Endothelial cell of umbilical vein (primary cell): ENCODE measurements around the gene ZNF384. TPM values are rescaled to one million over a fixed set of nuclear protein-coding genes. Genes with fewer than 3 reads are reported as not detected.

ENCODE experiments used
- BruUV-seq: library from RNA; stranded (reverse); fragments of 400-500 nt; replicated peaks from 2 replicates; lab custom pipeline; 2021; lab: Mats Ljungman, UMichigan
- CTCF ChIA-PET: fragments of 300-600, 350-600 bp; sonication (Branson Sonifier 250); formaldehyde crosslinking; loops from one replicate; lab custom pipeline; 2021; ENCODE audit warnings: antibody characterized with exemption, inconsistent platforms; lab: Charles Lee
- POLR2A ChIA-PET: fragments of 300-600, 350-600 bp; sonication (Branson Sonifier 250); formaldehyde crosslinking; loops from one replicate; lab custom pipeline; 2021; ENCODE audit warnings: antibody characterized with exemption, inconsistent platforms; lab: Charles Lee
- DNase-seq: peaks from one replicate; pipeline ENCODE4 v3.0.0-alpha.2; 2011; ENCODE audit warnings: low read depth, low spot score
- FAIRE-seq: peaks from 2 replicates; lab custom pipeline; 2011; peaks lifted over from hg19 to GRCh38; lab: Jason Lieb, UNC
- H2AFZ ChIP-seq: 2 replicates; pipeline ENCODE4 v1.6.0; 2012; ENCODE audit warnings: low read depth, low read length, control low read depth, inconsistent platforms
- H3K27ac ChIP-seq: 2 replicates; pipeline ENCODE4 v1.5.1; 2011; ENCODE audit warnings: low read depth, mild to moderate bottlenecking, control low read depth, low read length, moderate library complexity; ENCODE audit not compliant: insufficient read depth
- H3K27me3 ChIP-seq, 2 experiments: 2 replicates each; pipeline versions ENCODE4 v1.6.0 to v1.6.1; 2011; ENCODE audit warnings: low read length in 2 of 2, mixed read lengths in 1 of 2; ENCODE audit not compliant: control insufficient read depth in 2 of 2, insufficient read depth in 2 of 2
- H3K36me3 ChIP-seq, 2 experiments: 2 replicates in 1 of 2; 3 replicates in 1 of 2; pipeline ENCODE4 v1.5.1; 2011; ENCODE audit warnings: low read length in 2 of 2, mild to moderate bottlenecking in 1 of 2, moderate library complexity in 1 of 2; ENCODE audit not compliant: control insufficient read depth in 2 of 2, insufficient read depth in 2 of 2; ENCODE audit errors: extremely low read depth in 1 of 2
- H3K4me1 ChIP-seq: 3 replicates; pipeline ENCODE4 v1.5.1; 2011; ENCODE audit warnings: mild to moderate bottlenecking, low read length; ENCODE audit not compliant: control insufficient read depth, insufficient read depth; ENCODE audit errors: extremely low read depth
- H3K4me2 ChIP-seq: 2 replicates; pipeline ENCODE4 v1.6.1; 2011; ENCODE audit warnings: low read length, control low read depth, mixed read lengths; ENCODE audit not compliant: insufficient read depth
- H3K4me3 ChIP-seq, 3 experiments: fragments of 200-600 bp in 1 of 3; sonication (generic), shearing (Covaris generic) in 1 of 3; replicated peaks in 1 of 3; 2 replicates each; pipeline ENCODE4 v1.5.1; 2011 to 2016; ENCODE audit warnings: control low read depth in 3 of 3, low read length in 3 of 3, mild to moderate bottlenecking in 2 of 3, inconsistent platforms in 1 of 3, low read depth in 1 of 3, moderate library complexity in 1 of 3; ENCODE audit not compliant: insufficient read depth in 1 of 3
- H3K79me2 ChIP-seq: 2 replicates; pipeline ENCODE4 v1.6.0; 2012; ENCODE audit warnings: low read length, inconsistent platforms; ENCODE audit not compliant: control insufficient read depth, insufficient read depth
- H3K9ac ChIP-seq: replicated peaks from 2 replicates; pipeline ENCODE3; 2011; ENCODE audit warnings: low read length, control low read depth; ENCODE audit not compliant: insufficient read depth; ENCODE audit errors: extremely low read depth
- H3K9me1 ChIP-seq: replicated peaks from 3 replicates; pipeline ENCODE4 v1.6.0; 2011; ENCODE audit warnings: mild to moderate bottlenecking, low read length; ENCODE audit not compliant: control insufficient read depth, insufficient read depth; ENCODE audit errors: extremely low read depth
- H3K9me3 ChIP-seq: replicated peaks from 2 replicates; pipeline ENCODE4 v1.5.1; 2012; ENCODE audit warnings: low read length, inconsistent platforms; ENCODE audit not compliant: control insufficient read depth, insufficient read depth
- H4K20me1 ChIP-seq: replicated peaks from 2 replicates; pipeline ENCODE3; 2011; ENCODE audit warnings: mild to moderate bottlenecking, low read length; ENCODE audit not compliant: control insufficient read depth, insufficient read depth; ENCODE audit errors: extremely low read depth
- EZH2 ChIP-seq: IDR thresholded peaks from 2 replicates; pipeline ENCODE4 v1.6.1; 2012; ENCODE audit warnings: borderline replicate concordance, low read depth, mild to moderate bottlenecking, moderate library complexity, low read length, inconsistent platforms; ENCODE audit not compliant: severe bottlenecking
- FOS ChIP-seq: IDR thresholded peaks from 2 replicates; pipeline ENCODE4 v1.6.1; 2011; ENCODE audit warnings: mild to moderate bottlenecking, low read length, moderate library complexity, borderline replicate concordance; ENCODE audit not compliant: insufficient read depth
- GATA2 ChIP-seq: IDR thresholded peaks from 2 replicates; pipeline ENCODE4 v1.7.0; 2011; ENCODE audit warnings: low read depth, mild to moderate bottlenecking, moderate library complexity, mixed read lengths, low read length; ENCODE audit not compliant: insufficient read length, insufficient read depth
- JUN ChIP-seq: IDR thresholded peaks from 2 replicates; pipeline ENCODE4 v1.6.1; 2011; ENCODE audit warnings: borderline replicate concordance, low read depth; ENCODE audit not compliant: insufficient read length, insufficient read depth
- MYC ChIP-seq: IDR thresholded peaks from one replicate; pipeline ENCODE4 v1.6.1; 2011; ENCODE audit warnings: mild to moderate bottlenecking, low read depth, low read length
- POLR2A ChIP-seq: IDR thresholded peaks from 2 replicates; pipeline ENCODE4 v1.6.1; 2012; ENCODE audit warnings: low read depth, mild to moderate bottlenecking, control low read depth, low read length
- POLR2AphosphoS5 ChIP-seq: IDR thresholded peaks from 2 replicates; pipeline ENCODE4 v1.6.1; 2012; ENCODE audit warnings: low read depth, mild to moderate bottlenecking, control low read depth, low read length, moderate library complexity; ENCODE audit not compliant: insufficient read depth
- dilution Hi-C: fragments of 300-500 bp; cut with MboI; formaldehyde crosslinking; loops from one replicate; pipeline ENCODE4 v1.15.0; 2019; ENCODE audit warnings: low sequenced_read_pairs; ENCODE audit not compliant: extremely low pct_ligation_motif_present
- intact Hi-C: fragments of 100-400 bp; cut with micrococcal nuclease; formaldehyde crosslinking; loops from one replicate; pipeline ENCODE4 v1.10.0; 2022
- polyA plus RNA-seq, 4 experiments: library from polyadenylated mRNA; depleted of rRNA in 3 of 4; stranded (reverse) in 3 of 4; unstranded in 1 of 4; fragments of >200 nt; gene quantifications; 2 replicates each; pipeline versions ENCODE4 v1.2.1 to v1.2.3, GENCODE V29; 2011 to 2012; ENCODE audit warnings: missing spikeins in 1 of 4
- total RNA-seq: library from RNA; stranded (reverse); gene quantifications from 2 replicates; pipeline ENCODE4 v1.2.3, GENCODE V29; 2021
- TF ChIP-seq, protein P1 (sequence below): IDR thresholded peaks from 2 replicates; pipeline ENCODE4 v1.6.1; 2011; ENCODE audit not compliant: insufficient read depth, insufficient read length
- TF ChIP-seq, protein P2 (sequence below), 2 donors: IDR thresholded peaks; 1 replicate in 1 of 2; 2 replicates in 1 of 2; pipeline ENCODE4 v1.5.1; 2011; ENCODE audit warnings: low read length in 2 of 2, mild to moderate bottlenecking in 2 of 2, moderate library complexity in 2 of 2, control low read depth in 1 of 2, inconsistent platforms in 1 of 2, low read depth in 1 of 2; ENCODE audit not compliant: insufficient read depth in 1 of 2; ENCODE audit errors: extremely low read depth in 1 of 2

Gene ZNF384
- total and polyA plus RNA-seq, 2 donors (not counting 3 experiments of a cell fraction or from before 2014, with no cell fraction given) = 52.8 to 58.3 TPM

DNA sequence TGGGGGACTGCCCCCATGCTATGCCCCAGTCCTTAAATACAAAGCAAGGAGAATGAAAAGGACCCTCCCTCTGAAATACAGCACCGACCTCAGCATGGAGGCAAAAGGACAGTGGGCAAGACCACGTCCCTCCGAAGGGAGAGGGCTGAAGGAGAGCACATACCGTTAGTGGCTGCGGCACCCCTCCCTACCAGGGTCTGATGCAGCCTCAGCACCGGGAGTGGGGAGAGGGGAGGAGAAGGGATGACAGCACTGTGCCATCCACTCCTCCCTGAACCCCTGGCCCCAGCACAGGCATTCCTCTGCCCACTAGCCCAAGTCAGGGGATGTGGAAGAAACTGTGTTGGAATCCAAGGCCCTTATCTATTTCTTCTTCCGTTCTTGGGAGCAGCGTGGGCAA is 38.3 kb downstream of the ZNF384 start:
- TF ChIP-seq MYC = no peak
- TF ChIP-seq, protein P1, sequence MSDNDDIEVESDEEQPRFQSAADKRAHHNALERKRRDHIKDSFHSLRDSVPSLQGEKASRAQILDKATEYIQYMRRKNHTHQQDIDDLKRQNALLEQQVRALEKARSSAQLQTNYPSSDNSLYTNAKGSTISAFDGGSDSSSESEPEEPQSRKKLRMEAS = no peak
- no peak for TF ChIP-seq EZH2
- no peak for TF ChIP-seq JUN
- no peak for TF ChIP-seq POLR2AphosphoS5
- TF ChIP-seq GATA2 = no peak
- TF ChIP-seq POLR2A = no peak
- TF ChIP-seq, protein P2, sequence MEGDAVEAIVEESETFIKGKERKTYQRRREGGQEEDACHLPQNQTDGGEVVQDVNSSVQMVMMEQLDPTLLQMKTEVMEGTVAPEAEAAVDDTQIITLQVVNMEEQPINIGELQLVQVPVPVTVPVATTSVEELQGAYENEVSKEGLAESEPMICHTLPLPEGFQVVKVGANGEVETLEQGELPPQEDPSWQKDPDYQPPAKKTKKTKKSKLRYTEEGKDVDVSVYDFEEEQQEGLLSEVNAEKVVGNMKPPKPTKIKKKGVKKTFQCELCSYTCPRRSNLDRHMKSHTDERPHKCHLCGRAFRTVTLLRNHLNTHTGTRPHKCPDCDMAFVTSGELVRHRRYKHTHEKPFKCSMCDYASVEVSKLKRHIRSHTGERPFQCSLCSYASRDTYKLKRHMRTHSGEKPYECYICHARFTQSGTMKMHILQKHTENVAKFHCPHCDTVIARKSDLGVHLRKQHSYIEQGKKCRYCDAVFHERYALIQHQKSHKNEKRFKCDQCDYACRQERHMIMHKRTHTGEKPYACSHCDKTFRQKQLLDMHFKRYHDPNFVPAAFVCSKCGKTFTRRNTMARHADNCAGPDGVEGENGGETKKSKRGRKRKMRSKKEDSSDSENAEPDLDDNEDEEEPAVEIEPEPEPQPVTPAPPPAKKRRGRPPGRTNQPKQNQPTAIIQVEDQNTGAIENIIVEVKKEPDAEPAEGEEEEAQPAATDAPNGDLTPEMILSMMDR (IDR thresholded peaks at IDR 0.05; ENCODE audit: extremely low read depth in 1 of 2, insufficient read depth in 1 of 2, low read depth in 1 of 2, low read length in 2 of 2) = no peak
- TF ChIP-seq FOS = no peak
- no peak for FAIRE-seq
- no peak overlapping the region for H3K4me3 ChIP-seq
- dilution Hi-C loops (no loop called here), intact Hi-C loops (no loop called here)
- H3K36me3 ChIP-seq = peaks cover 10 to 21% of the 10 kb centered on the region in 2 experiments
- no peaks in the 10 kb centered on the region for H3K9me1 ChIP-seq
- POLR2A ChIA-PET = no interaction called here
- H3K27ac ChIP-seq = no peak overlapping the region
- DNase-seq = no peak
- no peaks in the 10 kb centered on the region for H3K9me3 ChIP-seq
- CTCF ChIA-PET = no interaction called here
- no peaks in the 10 kb centered on the region for H3K79me2 ChIP-seq
- H2AFZ ChIP-seq = no peak overlapping the region
- peaks cover 3% of the 10 kb centered on the region for H4K20me1 ChIP-seq
- BruUV-seq = no TSS peak
- H3K4me2 ChIP-seq = no peak overlapping the region
- no peaks in the 10 kb centered on the region for H3K27me3 ChIP-seq
- H3K9ac ChIP-seq = no peak overlapping the region
- H3K4me1 ChIP-seq = peaks cover 3% of the 10 kb centered on the region
